HPDE6-E6E7 (cell line): Measurements from ENCODE around the gene CTDNEP1.

Experiments
- DNase-seq: peaks from one replicate; pipeline ENCODE4 v3.0.0; 2011; ENCODE audit warnings: missing footprints; ENCODE audit errors: extremely low spot score

Gene CTDNEP1

DNA sequence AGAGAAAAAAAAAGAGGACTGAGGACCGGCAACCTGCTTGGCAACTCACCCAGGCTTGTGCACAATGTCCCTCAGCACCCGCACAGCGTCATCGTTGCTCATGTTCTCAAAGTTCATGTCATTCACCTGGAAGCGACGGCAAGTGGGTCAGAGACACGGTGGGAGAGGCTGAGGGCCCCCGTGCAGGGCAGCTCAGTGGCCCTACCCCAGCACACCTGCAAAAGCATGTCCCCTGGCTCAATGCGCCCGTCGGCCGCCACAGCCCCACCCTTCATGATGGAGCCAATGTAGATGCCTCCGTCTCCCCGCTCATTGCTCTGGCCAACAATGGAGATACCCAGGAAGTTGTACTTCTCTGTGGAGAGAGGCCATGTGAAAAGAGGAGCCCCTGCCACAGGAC is 22.6 kb downstream of the CTDNEP1 start:
- no peak for DNase-seq

DNA sequence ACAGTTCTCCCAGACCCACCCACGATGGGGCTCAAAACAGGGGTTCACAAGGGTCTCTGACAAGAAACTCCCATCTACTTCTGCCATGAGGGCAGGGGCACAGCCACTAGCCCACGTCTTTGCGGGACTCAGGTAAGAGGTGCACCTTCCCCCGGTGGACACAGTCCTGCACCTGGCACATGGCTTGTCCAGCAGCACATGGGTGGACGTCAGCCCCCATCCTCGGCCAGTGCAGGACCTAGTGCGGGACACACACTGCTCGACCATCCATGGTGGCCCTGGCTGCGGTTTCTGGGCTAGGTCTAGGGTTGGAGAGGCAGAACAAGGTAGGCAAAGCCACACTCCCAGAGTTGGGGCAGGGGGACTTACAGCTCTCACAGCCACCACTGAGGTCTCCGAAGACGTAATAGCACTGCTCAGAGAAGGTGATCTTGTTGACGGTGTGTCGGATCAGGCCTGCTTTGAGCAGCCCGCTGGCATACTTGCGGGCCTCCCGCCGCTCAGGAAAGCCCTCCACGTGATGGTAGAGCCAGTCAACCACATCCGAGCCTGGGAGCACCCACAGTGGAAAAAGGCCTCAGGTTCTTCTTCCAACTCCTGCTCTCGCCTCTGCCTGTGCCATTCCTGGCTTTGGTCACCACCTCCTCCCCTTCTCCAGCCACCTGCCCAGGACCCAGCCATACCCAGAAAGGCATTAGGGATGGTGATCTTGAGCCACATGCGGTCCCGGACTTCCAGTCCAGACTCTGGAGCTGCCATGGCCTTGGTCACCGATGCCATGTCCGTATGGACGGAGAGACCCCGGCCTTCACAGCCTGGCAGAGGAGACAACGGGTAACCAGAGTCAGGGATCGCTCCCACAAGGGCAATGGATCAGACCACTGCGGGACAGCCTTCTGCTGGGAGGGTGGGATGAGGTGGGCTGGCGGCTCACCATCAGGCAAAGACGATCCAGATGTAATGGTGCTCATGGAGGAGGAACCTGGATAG is 24.5 kb downstream of the CTDNEP1 start:
- DNase-seq, result no peak

DNA sequence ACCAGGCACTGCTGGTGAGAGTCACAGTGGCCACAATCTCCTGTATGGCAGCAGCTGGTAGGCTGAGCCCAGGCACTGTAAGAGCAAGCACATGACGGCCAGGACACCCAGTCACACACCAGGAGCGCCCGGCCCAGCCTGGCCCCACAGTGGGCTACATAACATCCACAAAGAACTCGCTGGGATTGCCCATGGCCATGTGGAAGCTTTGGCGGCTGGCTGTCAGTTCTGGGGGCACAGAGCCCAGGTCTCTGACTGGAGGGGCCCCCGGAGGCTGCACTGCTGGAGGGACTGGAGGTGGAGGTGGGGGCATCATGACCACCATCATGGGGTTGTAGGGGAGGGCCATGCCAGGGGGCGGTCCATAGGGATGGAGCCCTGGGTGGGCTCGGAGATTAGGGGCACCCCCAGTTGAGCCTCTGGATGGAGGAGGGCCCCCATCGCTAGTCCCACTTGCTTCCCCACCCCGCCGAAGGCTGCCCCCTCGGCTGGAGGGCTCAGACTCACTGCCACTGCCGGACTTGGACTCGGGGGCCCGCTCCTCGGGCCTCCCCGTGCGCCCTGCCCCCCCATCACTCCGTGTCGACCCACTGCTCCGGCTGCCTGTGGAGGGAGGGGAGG is 25.7 kb downstream of the CTDNEP1 start:
- DNase-seq, result no peak

DNA sequence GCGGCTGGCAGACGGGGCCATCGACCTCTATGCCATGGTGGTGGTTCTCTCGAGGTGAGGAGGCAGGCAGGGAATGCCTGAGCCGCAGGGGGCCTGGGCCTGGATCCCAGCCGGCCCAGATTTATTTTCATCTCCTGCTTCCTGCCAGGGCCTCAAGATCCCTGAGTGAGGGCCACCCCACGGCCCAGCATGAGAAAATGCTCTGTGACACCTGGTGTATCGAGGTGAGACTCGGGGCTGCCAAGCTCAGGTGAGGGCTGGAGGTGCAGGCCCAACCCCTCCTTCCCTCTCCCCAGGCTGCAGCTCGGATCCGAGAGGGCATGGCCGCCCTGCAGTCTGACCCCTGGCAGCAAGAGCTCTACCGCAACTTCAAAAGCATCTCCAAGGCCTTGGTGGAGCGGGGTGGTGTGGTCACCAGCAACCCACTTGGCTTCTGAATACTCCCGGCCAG is 26.8 kb downstream of the CTDNEP1 start:
- no peak for DNase-seq

DNA sequence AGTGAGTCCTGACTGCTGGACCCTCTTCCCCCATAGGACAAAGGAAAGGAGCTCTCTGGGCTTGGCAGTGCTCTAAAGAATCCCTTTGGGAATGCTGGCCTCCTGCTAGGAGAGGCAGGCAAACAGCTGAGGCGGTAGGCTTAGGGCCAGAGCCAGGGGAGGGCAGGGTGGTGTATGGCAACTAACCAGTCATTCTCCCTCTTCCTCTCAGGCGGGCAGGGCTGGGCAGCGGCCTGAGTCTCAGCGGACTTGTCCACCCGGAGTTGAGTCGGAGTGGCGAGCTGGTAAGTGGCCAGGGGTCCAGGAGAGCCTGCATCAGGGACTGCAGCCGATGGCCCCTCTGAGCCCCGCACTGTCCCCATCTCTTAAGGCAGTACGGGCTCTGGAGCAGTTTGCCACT is 27.4 kb downstream of the CTDNEP1 start:
- no peak for DNase-seq

DNA sequence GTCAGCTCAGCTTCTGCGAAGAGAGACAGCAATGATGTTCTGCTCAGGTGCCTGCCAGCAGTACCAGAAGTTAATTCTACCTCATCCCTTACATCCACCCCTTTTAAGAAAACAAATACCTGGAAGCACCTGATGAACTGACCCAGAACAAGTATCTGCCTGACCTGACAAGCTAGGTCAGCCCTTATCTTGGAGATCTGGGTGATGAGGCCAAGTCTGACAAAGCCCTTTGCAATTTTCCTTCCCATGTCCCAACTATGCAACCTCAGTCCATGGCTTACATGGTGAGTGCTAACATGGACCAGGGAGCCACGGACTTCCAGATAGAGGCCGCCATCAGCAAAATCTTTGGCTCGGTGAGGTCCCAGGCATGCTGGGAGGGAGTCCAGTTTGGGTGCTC is 28.2 kb downstream of the CTDNEP1 start:
- no peak for DNase-seq

DNA sequence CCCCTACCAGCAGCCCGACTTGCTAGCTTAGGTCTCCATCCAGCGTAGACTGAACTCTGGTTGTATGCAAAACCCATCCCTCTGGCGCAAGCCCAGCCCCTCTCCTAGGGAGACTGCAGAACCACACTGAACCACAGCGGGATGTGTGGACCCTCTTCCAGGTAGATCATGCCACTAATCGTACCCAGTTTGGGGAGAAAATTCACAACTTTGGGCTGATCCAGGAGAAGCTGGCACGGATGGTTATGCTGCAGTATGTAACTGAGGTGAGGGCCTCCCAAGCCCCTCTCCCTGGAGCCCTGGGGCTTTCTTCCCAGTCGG is 28.6 kb downstream of the CTDNEP1 start:
- DNase-seq, result no peak

DNA sequence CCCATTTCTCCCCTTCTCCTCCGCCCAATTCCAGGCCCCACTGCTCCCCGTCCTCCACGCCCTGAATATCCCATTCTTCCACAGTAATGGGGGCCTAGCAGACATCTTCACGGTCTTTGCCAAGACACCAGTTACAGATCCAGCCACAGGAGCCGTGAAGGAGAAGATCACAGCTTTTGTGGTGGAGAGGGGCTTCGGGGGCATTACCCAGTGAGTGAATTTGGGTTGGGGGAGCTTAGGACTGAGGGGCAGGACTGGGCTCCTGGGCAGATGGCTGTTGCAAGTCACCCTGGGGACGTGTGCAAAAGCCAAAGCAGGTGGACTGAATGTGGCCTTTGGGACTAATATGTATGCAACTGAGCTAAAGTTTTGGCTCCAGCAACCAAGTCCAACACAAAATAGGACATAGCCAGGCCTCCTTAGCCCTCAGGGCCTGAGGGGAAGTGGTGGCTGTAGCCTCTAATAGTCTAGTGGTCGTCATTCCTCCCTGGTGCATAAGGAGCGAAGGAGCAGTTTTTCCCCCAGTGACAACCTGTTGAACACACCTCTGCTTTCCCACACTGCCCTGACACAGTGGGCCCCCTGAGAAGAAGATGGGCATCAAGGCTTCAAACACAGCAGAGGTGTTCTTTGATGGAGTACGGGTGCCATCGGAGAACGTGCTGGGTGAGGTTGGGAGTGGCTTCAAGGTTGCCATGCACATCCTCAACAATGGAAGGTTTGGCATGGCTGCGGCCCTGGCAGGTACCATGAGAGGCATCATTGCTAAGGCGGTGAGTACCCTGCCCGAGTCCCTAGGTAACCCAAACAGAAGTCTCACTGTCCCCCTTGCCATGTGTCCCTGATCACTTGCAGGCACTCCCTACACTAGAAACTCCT is 29.2 kb downstream of the CTDNEP1 start:
- no peak for DNase-seq

DNA sequence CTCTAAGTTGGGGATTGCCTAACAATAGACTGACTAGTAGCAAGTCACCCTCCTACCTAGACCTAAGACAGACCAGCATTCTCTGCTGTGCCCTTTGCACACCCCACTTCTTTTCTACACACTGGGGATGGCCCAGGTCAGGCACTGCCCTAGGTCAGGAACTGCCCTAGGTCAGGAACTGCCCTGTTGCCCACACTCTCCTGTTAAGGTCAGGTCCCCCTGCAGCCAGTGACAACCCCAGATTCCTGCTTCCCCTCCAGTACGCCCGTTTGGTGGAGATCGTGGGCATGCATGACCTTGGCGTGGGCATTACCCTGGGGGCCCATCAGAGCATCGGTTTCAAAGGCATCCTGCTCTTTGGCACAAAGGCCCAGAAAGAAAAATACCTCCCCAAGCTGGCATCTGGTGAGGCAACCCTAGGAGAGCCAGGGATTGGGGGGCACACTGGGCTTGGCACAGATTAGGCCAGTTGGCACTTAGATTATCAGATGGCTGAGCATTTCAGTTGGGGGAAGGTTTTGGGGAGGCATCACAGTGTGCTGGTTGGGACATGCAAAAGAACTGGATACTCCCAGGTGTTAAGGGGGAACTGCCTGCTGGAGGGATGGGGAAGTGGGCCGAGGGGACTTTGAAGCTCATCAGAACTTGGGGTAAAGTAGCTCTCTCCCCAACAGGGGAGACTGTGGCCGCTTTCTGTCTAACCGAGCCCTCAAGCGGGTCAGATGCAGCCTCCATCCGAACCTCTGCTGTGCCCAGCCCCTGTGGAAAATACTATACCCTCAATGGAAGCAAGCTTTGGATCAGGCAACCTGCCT is 30.0 kb downstream of the CTDNEP1 start:
- no peak for DNase-seq

DNA sequence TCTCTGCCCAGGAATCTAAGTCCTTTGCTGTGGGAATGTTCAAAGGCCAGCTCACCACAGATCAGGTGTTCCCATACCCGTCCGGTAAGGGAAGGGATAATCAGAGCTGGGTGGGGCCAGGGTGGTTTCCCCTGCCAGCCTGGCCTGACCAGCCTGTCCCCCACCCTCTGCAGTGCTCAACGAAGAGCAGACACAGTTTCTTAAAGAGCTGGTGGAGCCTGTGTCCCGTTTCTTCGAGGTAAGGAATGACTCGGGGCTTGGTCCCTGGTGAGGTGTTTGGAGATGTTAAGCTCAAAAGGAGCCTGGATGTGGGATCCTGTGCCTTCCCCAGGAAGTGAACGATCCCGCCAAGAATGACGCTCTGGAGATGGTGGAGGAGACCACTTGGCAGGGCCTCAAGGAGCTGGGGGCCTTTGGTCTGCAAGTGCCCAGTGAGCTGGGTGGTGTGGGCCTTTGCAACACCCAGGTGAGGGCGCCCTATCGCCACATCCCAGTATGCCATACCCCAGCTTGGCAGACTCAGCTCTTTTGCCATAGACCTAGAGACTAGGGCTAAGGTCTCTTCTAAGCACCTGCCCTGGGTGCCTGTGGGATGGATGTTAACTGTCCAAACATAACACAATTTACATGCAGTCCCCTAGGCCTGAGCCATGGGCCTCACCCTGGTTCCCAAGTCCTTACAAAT is 30.8 kb downstream of the CTDNEP1 start:
- DNase-seq, result no peak

DNA sequence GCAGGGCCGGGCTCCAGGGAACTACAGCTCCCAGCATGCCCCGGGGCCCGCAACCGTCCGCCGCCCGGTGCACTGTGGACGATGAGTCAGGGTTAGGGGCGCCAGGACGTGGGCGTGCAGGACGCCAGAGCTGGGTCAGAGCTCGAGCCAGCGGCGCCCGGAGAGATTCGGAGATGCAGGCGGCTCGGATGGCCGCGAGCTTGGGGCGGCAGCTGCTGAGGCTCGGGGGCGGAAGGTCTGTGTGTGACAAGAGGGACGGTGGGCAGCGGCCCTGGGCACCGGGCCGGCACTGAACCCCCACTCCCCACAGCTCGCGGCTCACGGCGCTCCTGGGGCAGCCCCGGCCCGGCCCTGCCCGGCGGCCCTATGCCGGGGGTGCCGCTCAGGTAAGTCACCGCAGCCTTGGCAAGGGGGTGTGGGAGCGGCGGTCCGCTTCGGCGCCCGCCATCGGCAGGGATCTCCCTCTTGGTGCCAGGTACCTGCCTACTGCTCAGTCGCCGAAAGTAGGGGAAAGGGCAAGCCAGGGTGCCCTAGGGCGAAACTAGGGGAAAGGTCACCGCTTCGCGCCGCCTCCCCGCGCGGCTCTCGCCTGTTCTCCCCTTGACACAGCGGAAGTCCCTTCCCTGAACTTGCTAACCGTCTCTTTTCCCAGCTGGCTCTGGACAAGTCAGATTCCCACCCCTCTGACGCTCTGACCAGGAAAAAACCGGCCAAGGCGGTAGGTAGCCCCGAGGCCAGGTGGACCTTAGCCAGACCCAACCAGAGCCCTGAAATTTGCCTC is 31.5 kb downstream of the CTDNEP1 start, which contains the start of the genes ACADVL and DLG4:
Gene ACADVL, plus strand, starts transcription at position 127 of the 781 bp plus-strand sequence. Its CDS starts 47 bp downstream, at position 174.
Gene DLG4, minus strand, starts transcription at position 25 of the 781 bp plus-strand sequence.
- DNase-seq, result peak; percentile 78

DNA sequence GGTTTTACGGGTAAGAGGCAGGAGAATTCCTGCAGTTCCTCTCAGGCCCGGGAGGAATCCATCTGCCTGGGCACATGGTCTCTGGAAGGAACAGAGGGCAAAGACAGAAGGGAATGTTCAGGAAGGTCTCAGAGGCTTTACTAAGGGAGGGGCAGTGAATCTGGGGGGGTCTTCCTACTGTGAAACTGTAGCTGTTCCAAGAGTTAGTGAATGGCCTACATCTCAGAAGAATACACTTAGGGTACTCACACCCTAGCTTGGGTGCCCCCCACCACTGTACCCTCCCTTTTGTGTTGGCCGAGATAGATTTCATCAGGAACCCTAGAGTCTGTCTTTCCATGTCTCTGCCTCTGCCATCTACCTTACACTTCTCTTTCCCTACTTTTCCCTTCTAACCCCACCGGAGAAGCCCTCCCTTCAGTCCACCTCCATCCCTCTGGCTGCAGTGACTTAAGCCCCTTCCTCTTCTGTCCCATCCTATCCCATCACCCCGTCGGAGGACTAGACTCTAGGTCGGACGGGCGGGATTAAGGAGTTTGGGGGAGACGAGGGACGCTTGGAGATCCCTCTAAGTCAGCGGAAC is 32.2 kb downstream of the CTDNEP1 start:
- DNase-seq, result no peak

DNA sequence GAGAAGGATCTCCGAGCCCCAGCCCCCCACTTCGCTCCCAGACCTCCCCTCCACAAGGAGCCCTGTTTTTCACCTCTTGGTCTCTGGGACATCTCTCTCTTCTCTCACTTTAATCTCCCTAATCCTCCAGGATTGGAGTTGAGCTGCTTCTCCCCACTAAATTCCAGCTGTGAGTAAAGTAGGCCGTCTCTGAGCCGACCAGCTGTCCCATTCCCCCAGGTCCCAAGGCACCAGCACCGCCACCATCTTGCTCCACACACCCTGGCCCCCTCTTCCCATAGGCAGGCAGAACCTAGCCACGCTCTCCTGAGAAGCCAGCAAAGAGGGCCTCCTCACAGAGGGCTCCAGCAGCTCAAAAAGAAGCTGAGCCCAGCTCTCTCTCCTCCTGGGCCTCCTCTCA is 32.8 kb downstream of the CTDNEP1 start:
- no peak for DNase-seq

DNA sequence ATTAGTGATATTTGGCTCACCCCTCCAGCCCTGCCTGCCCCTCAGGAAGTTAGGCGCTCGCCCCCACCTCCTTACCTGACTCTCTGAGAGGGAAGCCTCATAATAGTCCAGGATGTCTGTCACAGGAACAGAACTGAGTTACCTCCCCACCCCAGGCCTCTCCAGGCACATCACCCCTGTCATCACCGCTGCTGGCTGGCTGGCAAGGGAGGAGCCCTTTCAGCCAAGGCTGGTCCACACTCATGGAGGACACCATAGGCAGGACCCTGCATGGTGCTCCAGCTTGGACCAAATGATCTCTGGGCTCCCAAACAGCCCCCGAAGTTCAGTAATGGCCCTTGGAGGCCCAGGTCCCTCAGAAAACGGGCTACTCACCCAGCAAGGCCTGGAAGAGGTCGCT is 33.4 kb downstream of the CTDNEP1 start:
- no peak for DNase-seq

DNA sequence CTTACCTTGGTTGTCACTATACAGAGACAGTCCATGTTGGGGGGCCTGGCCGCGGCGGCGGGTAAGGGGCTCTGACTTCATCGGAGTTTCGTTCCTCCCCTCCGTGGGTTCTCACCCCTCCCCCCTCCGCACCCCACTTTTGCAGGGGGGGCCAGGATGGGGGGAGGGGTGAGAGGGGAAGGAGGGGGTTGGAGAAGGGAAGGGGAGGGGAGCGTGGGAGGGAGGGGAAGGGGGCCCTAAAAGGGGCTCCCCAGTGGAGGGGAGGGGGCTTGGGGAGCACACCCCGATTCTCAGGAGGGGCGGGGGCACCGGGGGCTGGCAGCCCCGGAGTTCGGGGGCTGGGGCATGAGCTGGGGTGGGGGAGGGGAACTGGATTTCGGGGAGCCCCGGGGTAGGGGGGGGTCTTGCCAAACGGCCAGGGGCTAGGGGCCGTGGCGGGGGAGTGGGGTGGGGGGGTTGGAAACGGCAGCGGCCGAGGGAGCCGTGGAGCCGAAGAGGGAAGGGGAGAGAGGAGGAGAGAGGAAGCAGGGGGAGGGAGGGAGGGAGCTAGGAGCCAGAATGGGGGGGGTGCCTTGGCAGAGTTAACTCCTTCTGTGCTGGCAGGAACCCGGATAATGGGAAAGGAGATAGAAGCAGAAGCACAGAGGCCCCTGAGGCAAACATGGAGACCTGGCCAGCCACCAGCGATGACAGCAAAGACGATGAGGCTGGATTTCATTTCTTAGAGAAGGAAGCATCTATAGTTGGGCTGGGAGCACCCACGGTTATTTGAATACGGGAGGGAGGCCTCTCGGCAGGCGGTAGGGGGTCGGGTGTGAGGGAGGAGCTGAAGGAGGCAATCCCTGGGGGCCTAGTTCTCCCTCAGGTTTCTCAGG is 34.2 kb downstream of the CTDNEP1 start:
- DNase-seq, result no peak

DNA sequence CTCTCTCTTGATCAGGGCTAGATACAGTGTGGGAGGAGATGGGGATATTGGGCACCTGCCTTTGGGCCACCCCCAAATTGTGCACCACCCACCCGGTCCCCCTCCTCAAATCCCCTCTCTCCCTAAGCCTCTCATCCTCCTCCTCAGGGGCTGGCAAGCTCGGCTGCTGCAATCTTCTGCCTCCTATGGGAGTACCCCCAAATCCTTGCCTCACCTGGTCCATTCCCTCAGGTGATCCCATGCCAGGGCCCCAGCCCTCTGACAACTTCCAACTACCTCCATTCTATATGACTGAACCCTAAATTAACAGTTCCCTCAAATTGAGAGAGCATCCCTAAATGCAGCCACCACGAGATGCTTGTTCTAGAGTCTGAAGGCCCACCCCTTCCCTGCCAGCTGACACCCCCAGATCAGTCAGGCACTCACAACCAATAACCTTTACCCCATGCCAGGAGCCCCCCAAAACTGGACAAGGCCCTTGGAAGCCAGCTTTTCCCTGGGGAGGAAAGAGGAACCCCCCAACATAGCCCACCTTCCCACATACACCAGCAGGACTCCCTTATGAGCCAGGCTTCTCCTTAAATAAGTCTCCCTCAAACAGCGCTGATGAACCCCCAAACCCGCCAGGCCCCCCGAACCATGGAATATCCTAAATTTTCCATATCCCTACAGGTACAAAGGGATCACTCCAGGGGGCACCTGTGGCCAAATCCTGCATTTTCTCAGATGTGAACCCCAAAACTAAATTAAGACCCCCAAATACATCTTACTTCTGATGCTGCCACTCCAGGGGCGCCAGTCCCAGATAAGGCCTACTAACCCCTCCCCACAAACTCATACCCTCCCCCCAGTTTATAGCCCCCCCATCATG is 35.1 kb downstream of the CTDNEP1 start:
- no peak for DNase-seq

DNA sequence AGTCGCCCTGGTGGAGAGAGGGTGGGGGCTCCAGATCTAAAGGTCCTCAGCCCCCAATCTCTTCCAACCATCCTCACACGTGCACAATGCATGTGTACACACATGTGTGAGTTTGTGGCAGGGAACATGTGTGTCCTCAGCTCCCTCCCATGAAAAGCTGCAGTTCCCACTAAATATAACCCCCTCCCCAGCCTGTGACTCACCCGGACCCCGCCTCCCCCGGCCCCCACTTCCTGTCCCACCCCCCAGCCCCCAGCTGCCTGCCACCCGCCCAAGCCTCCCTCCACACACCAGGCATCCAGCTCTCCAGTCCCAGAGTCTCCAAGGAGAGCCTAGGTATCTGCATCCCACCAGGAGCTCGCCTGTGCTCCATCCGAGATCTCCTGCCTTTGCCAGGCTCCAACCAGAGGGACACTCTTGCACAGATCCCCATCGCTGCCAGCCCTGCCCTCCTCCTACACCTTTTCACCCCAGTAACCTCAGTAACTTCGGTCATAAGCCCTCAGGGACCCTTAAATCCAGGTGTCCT is 35.8 kb downstream of the CTDNEP1 start:
- DNase-seq, result no peak
